CD4-positive, alpha-beta T cell treated with Interleukin-15 for 1 hour (primary cell): ENCODE data around the gene EOLA1.
"Not testable (repeated sequence)": the region's sequence is repeated elsewhere in the genome, so short reads cannot be mapped to it uniquely, and the experiment has no call there.

Experiments
- DNase-seq: peaks from one replicate; pipeline ENCODE4 v3.0.0-alpha.2; 2020

EOLA1 gene

GRCh38 chrX:149546962-149547361, 6.2 kb downstream of the EOLA1 start:
- not testable (repeated sequence) for DNase-seq

DNA sequence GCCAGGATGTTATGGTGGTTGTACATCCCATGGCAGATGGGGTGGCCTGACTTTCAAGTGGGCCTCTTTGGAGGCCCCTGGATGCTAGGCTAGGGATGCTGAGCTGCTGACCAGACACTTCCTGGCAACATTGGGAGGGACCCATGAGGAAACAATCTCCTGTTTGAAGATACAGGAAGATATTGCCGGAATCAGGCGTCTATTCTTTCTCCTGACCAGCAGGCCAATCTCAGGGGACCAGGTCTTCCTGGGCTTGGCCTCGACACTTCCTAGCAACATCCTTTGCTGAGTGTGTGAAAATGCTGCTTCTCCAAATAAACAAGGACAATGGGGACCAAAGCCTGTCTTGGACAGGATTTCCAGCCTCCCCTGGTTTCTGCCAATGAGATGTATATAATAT, 7.0 kb downstream of the EOLA1 start:
- not testable (repeated sequence) for DNase-seq

DNA sequence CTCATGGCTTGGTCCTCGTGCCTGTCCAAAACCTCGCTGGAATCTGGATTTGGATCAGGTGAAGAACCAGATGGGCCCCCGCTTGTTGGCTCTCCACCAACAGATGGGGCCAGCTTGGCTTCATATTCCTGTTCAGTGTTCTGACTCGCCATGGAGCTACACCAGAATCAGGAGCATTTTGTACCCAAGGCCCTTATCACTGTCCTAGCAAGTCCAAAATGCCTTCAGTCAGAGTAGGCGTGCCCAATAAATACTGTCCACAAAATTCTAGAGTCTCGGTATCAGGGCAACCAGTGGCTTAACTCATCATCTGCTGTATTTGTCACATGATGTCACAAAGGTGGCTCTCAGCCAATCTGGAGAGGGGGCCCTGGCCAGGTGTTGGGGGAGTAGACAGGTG, 8.9 kb downstream of the EOLA1 start, which contains the start of gene HSFX3:
Gene HSFX3, minus strand, starts transcription at position 224 of the 400 bp plus-strand sequence. Its CDS starts 72 bp downstream, at position 152.
- DNase-seq, result not testable (repeated sequence)

DNA sequence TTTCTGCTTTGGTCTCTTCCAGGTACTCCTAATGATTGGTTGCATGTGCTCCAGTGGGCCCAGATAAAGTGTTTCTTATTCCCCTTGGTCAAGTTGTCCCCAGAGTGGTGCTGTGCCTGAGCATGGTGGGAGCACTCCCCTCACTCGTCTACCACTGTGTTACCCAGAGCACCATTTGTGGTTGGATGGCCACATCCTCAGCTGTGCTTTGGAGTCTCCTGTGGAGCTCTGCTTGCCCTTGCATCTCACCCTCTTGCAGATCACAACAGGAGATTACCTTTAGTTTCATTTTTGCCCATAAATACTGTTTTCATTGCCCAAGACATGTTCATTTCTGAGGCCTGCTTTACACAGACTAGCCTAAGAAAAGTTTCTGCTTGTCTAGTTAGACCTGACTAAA, 9.6 kb downstream of the EOLA1 start:
- not testable (repeated sequence) for DNase-seq

GRCh38 chrX:149551245-149551938, 10.6 kb downstream of the EOLA1 start:
- not testable (repeated sequence) for DNase-seq

- not testable (repeated sequence) for DNase-seq
Observed at GRCh38 chrX:149551939-149552248, 11.1 kb downstream of the EOLA1 start.

GRCh38 chrX:149555251-149555650, 14.4 kb downstream of the EOLA1 start:
- not testable (repeated sequence) for DNase-seq

- DNase-seq, result no peak
Observed at GRCh38 chrX:149563359-149563758, 22.5 kb downstream of the EOLA1 start.

DNA sequence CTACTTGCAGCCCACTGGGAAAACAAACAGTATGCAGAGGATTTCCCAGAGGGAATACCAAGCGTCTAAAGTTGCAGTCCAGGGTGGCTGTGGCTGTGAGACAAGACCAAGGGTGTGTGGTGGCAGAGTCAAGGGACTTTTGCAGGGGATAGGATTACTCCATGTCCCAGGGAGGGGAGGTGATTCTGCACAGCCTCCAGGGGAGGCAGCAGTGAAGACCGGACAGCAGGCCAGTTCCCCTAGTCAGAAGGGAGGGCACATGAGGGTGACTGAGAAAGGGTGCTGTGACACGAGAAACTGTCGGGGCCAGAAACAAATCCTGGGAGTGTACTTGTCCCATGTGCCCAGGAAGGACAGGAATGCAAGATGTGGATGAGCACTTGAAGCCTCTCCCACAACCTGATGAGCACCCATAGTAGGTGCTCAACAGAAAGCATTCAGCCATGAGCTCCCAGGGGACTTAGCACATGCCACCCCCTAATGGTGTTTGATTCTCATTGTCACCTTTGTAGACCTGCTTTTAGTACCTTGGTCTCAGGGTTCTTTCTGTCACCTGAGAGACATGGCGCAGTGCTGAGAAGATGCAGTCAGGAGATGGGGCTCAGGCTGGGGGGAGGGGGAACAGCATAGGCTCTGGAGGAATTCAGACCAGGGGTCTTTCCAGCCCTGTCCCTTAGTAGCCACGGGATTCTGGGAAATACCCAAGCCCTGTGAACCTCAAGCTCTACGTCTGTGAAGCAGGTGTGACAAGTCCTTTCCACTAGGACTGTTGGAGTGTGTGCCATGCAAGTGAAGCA, 27.0 kb downstream of the EOLA1 start:
- DNase-seq, result no peak

- no peak for DNase-seq
Observed at GRCh38 chrX:149568701-149569296, 28.0 kb downstream of the EOLA1 start.

DNA sequence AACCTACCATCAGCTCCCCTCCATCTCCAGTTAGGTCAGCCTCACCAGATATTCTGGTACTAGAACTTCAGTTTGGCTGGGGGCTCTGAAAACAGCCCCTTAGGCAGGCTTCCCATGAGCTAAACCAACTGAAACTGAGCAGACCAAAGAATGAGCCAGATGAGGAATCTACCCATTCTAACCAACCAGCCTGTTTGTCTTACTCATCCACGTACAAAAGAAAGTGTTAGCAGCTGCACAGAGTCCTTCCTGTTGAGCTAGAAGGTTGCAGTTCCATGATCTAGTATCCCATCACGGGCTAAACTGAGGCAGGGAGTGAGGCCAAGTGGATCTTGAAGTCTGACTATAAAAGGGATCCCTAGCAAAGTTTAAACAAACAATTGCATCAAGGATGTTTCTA, 29.0 kb downstream of the EOLA1 start:
- DNase-seq, result no peak

DNA sequence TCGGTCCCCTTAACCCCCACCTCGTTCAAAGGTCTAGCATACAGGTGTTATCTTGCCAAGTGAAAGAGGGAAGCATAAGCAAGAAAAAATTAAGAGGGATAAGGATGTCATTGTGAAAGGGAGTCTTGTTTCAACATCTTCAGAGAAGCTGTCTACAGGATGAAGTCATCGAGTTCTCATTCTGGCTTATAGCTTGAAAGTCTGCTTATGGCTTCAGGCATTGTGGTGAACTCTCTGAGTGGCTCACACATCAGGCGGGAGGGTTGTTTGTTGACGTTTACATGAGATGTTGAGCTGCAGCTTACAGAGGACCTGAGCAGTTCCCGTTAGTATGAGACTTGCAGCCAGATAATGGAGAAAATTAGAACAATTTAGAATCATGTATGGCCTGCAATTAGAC, 29.9 kb downstream of the EOLA1 start:
- no peak for DNase-seq

- no peak for DNase-seq
Observed at GRCh38 chrX:149571770-149572169, 31.0 kb downstream of the EOLA1 start.

- DNase-seq, result no peak
Observed at GRCh38 chrX:149572743-149573142, 31.9 kb downstream of the EOLA1 start.

GRCh38 chrX:149573456-149573855, 32.6 kb downstream of the EOLA1 start:
- not testable (repeated sequence) for DNase-seq

GRCh38 chrX:149585631-149586030, 44.8 kb downstream of the EOLA1 start:
- not testable (repeated sequence) for DNase-seq

- DNase-seq, result not testable (repeated sequence)
Observed at GRCh38 chrX:149587359-149587758, 46.5 kb downstream of the EOLA1 start, which contains the start of gene MAGEA9B. TSS of gene MAGEA9B (minus strand) at chrX:149587459. CDS start at chrX:149583179, 4,280 bp downstream.

GRCh38 chrX:149590993-149591392, 50.2 kb downstream of the EOLA1 start:
- not testable (repeated sequence) for DNase-seq

DNA sequence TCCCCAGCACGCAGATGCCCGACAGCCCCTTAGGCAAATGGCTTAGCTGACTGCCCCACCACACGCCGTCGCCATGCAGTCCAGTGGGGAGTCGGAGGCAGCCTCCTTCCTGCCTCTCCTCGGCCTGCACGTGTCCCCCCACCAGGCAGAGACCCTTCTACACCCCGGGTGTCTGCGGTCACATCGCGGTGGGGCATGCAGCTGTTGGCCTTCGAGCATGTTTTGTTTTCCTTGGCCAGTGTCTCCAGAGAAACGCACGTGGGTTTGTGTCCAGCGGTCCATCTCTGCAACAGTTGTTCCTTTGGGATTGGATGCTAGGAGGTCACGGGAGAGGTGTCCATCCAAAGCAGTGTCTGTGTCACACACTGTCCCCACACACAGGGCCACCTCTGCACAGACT, 54.4 kb downstream of the EOLA1 start, which contains the start of gene HSFX2:
Gene HSFX2, minus strand, starts transcription at position 101 of the 400 bp plus-strand sequence. CDS start 614 bp downstream, outside the sequence.
- not testable (repeated sequence) for DNase-seq

GRCh38 chrX:149595943-149596342, 55.1 kb downstream of the EOLA1 start:
- DNase-seq, result not testable (repeated sequence)
